HCT116 (cell line): ENCODE data around the gene GNRH2. TPM values are rescaled to one million over a fixed set of nuclear protein-coding genes. Genes with fewer than 3 reads are reported as not detected.

Source experiments
- ATAC-seq: fragments of 200-7000 bp; cut with Tn5 transposase; 2 replicates; pipeline ENCODE4 v1.9.1; 2020; ENCODE audit warnings: mild to moderate bottlenecking, moderate library complexity
- Bru-seq: library from RNA; stranded (reverse); fragments of 400-500 nt; gene quantifications from one replicate; lab custom pipeline; 2021; lab: Mats Ljungman, UMichigan
- BruChase-seq, 2 experiments: library from RNA; stranded (reverse); fragments of 400-500 nt; gene quantifications; one replicate each; lab custom pipeline; 2021; lab: Mats Ljungman, UMichigan
- BruUV-seq: library from RNA; stranded (reverse); fragments of 400-500 nt; replicated peaks from 2 replicates; lab custom pipeline; 2021; lab: Mats Ljungman, UMichigan
- CTCF ChIA-PET: fragments of 300-600 bp; sonication (Branson Sonifier 250); formaldehyde crosslinking; loops from one replicate; lab custom pipeline; 2021; ENCODE audit warnings: antibody characterized with exemption; lab: Charles Lee
- POLR2A ChIA-PET: fragments of 300-600, 350-600 bp; sonication (Branson Sonifier 250); formaldehyde crosslinking; loops from one replicate; lab custom pipeline; 2021; ENCODE audit warnings: antibody characterized with exemption; lab: Charles Lee
- RAD21 ChIA-PET, 2 experiments: fragments of 300-600 bp; sonication (Branson Sonifier 250); formaldehyde crosslinking; loops; one replicate each; lab custom pipeline; 2023; ENCODE audit warnings: low total read pairs in 2 of 2; ENCODE audit not compliant: uncharacterized antibody in 2 of 2, unreplicated experiment in 2 of 2, low non-redundant PET in 1 of 2; lab: Charles Lee
- DNase-seq: peaks from one replicate; pipeline ENCODE4 v3.0.0-alpha.2; 2010; ENCODE audit warnings: low read depth, low spot score
- H2AFZ ChIP-seq: fragments of 200-600 bp; shearing (Covaris generic), sonication (generic); 2 replicates; pipeline ENCODE4 v1.6.1; 2017; ENCODE audit warnings: low read depth, mixed run types, mixed read lengths, antibody characterized with exemption, low read length; ENCODE audit not compliant: poor library complexity, severe bottlenecking
- H3K27ac ChIP-seq: 2 replicates; pipeline ENCODE4 v1.5.1; 2012; ENCODE audit warnings: low read depth, low read length
- H3K27me3 ChIP-seq: fragments of 200-600 bp; sonication (generic); 2 replicates; pipeline ENCODE4 v1.6.1; 2016; ENCODE audit warnings: mixed run types, low read length, mixed read lengths; ENCODE audit not compliant: insufficient read depth
- H3K36me3 ChIP-seq, 2 experiments: fragments of 200-500 bp in 1 of 2; fragments of 200-600 bp in 1 of 2; sonication (Bioruptor generic) in 1 of 2; sonication (generic) in 1 of 2; 2 replicates each; pipeline versions ENCODE4 v1.5.1 to v1.6.1; 2014 to 2016; ENCODE audit warnings: low read length in 2 of 2, inconsistent platforms in 1 of 2, mixed read lengths in 1 of 2, mixed run types in 1 of 2; ENCODE audit not compliant: insufficient read depth in 2 of 2, control insufficient read depth in 1 of 2
- H3K4me1 ChIP-seq, 2 experiments: fragments of 200-600 bp in 1 of 2; sonication (generic) in 1 of 2; 2 replicates each; pipeline versions ENCODE4 v1.5.1 to v1.6.1; 2012 to 2017; ENCODE audit warnings: low read length in 2 of 2, inconsistent platforms in 1 of 2, mild to moderate bottlenecking in 1 of 2, mixed read lengths in 1 of 2, mixed run types in 1 of 2, moderate library complexity in 1 of 2; ENCODE audit not compliant: insufficient read depth in 2 of 2, control insufficient read depth in 1 of 2
- H3K4me2 ChIP-seq: fragments of 200-600 bp; sonication (generic); 2 replicates; pipeline ENCODE4 v1.6.1; 2017; ENCODE audit warnings: mixed run types, low read length, mixed read lengths
- H3K4me3 ChIP-seq, 2 experiments: fragments of 200-600 bp in 1 of 2; sonication (generic) in 1 of 2; replicated peaks in 1 of 2; 2 replicates each; pipeline ENCODE4 v1.5.1; 2011 to 2016; ENCODE audit warnings: low read length in 2 of 2, control low read depth in 1 of 2, low read depth in 1 of 2, mild to moderate bottlenecking in 1 of 2, mixed read lengths in 1 of 2, mixed run types in 1 of 2
- H3K79me2 ChIP-seq: fragments of 200-600 bp; sonication (generic); 2 replicates; pipeline ENCODE4 v1.6.1; 2017; ENCODE audit warnings: mild to moderate bottlenecking, mixed run types, low read length, moderate library complexity, mixed read lengths; ENCODE audit not compliant: insufficient read depth
- H3K9ac ChIP-seq: fragments of 200-600 bp; sonication (generic); 2 replicates; pipeline ENCODE4 v1.6.1; 2016; ENCODE audit warnings: low read length, mixed read lengths
- H3K9me2 ChIP-seq: fragments of 200-600 bp; sonication (generic), shearing (Covaris generic); 2 replicates; pipeline ENCODE4 v1.6.1; 2017; ENCODE audit warnings: mixed run types, mild to moderate bottlenecking, moderate library complexity; ENCODE audit not compliant: insufficient read depth
- H3K9me3 ChIP-seq, 2 experiments: fragments of 200-500 bp in 1 of 2; fragments of 200-600 bp in 1 of 2; sonication (Bioruptor generic) in 1 of 2; sonication (generic) in 1 of 2; 2 replicates each; pipeline ENCODE4 v1.6.1; 2014 to 2017; ENCODE audit warnings: low read length in 2 of 2, mixed read lengths in 2 of 2, inconsistent platforms in 1 of 2, low read depth in 1 of 2, mild to moderate bottlenecking in 1 of 2, mixed run types in 1 of 2, moderate library complexity in 1 of 2; ENCODE audit not compliant: control insufficient read depth in 1 of 2, insufficient read depth in 1 of 2
- H4K20me1 ChIP-seq: fragments of 200-600 bp; sonication (generic), shearing (Covaris generic); 2 replicates; pipeline ENCODE4 v1.6.1; 2017; ENCODE audit warnings: mixed run types, mild to moderate bottlenecking, moderate library complexity; ENCODE audit not compliant: insufficient read depth
- CBX3 ChIP-seq: IDR thresholded peaks from 2 replicates; pipeline ENCODE4 v1.6.1; 2012; ENCODE audit warnings: low read depth
- EGR1 ChIP-seq: IDR thresholded peaks from 2 replicates; pipeline ENCODE4 v1.6.1; 2012; ENCODE audit warnings: low read depth
- ELF1 ChIP-seq: IDR thresholded peaks from 2 replicates; pipeline ENCODE4 v1.6.1; 2012; ENCODE audit warnings: low read depth, borderline replicate concordance
- EZH2 ChIP-seq: fragments of 200-600 bp; sonication (generic); IDR thresholded peaks from 2 replicates; pipeline ENCODE4 v1.6.1; 2017; ENCODE audit warnings: antibody characterized with exemption, mixed run types
- EZH2phosphoT487 ChIP-seq: fragments of 200-600 bp; IDR thresholded peaks from 2 replicates; pipeline ENCODE4 v1.6.1; 2018; ENCODE audit warnings: antibody characterized with exemption, borderline replicate concordance
- FOSL1 ChIP-seq: IDR thresholded peaks from 2 replicates; pipeline ENCODE4 v1.6.1; 2012; ENCODE audit warnings: low read depth
- POLR2AphosphoS5 ChIP-seq: IDR thresholded peaks from 2 replicates; pipeline ENCODE4 v1.6.1; 2011; ENCODE audit warnings: mild to moderate bottlenecking, low read depth, low read length, moderate library complexity
- RAD21 ChIP-seq: IDR thresholded peaks from 2 replicates; pipeline ENCODE4 v1.6.1; 2012; ENCODE audit warnings: low read depth, mild to moderate bottlenecking
- SIN3A ChIP-seq: IDR thresholded peaks from 2 replicates; pipeline ENCODE4 v1.6.1; 2012; ENCODE audit warnings: low read depth
- SP1 ChIP-seq: IDR thresholded peaks from 2 replicates; pipeline ENCODE4 v1.6.1; 2012; ENCODE audit warnings: low read depth
- SRF ChIP-seq: IDR thresholded peaks from 2 replicates; pipeline ENCODE4 v1.6.1; 2012; ENCODE audit warnings: low read depth
- TCF7L2 ChIP-seq: IDR thresholded peaks from 2 replicates; pipeline ENCODE4 v1.7.0; 2011; ENCODE audit warnings: borderline replicate concordance, inconsistent platforms; ENCODE audit not compliant: insufficient read depth, insufficient read length; ENCODE audit errors: extremely low read depth
- ZFX ChIP-seq: fragments of 450-650 bp; IDR thresholded peaks from 2 replicates; pipeline ENCODE4 v1.6.1; 2017
- ZNF274 ChIP-seq: fragments of 200-500 bp; sonication (Bioruptor generic); IDR thresholded peaks from 2 replicates; pipeline ENCODE4 v1.6.1; 2014; ENCODE audit warnings: mild to moderate bottlenecking, low read depth, low read length, inconsistent platforms
- intact Hi-C: fragments of 100-400 bp; cut with micrococcal nuclease; formaldehyde crosslinking; loops from 2 replicates; pipeline ENCODE4 v1.10.0; 2022
- long read RNA-seq: library from polyadenylated mRNA; unstranded; transcript quantifications from one replicate; pipeline ENCODE4 v2.0.0, GENCODE V29; 2021; ENCODE audit not compliant: unreplicated experiment
- polyA plus RNA-seq: library from polyadenylated mRNA; unstranded; fragments of >200 nt; gene quantifications from 2 replicates; pipeline ENCODE4 v1.2.1, GENCODE V29; 2012; ENCODE audit warnings: missing spikeins
- total RNA-seq: library from RNA; stranded (reverse); gene quantifications from one replicate; pipeline ENCODE4 v1.2.1, GENCODE V29; 2021; ENCODE audit not compliant: unreplicated experiment
- TF ChIP-seq, protein P1 (sequence below), 3 experiments: fragments of 200-600 bp in 1 of 3; sonication (generic) in 1 of 3; IDR thresholded peaks in 2 of 3; conservative IDR thresholded peaks in 1 of 3; 2 replicates each; pipeline ENCODE4 v1.5.1; 2012 to 2017; ENCODE audit warnings: low read depth in 2 of 3, low read length in 2 of 3, antibody characterized with exemption in 1 of 3, borderline replicate concordance in 1 of 3, control low read depth in 1 of 3, mild to moderate bottlenecking in 1 of 3, mixed read lengths in 1 of 3, mixed run types in 1 of 3, moderate library complexity in 1 of 3; ENCODE audit not compliant: insufficient read depth in 1 of 3
- TF ChIP-seq, protein P2 (sequence below): IDR thresholded peaks from 2 replicates; pipeline ENCODE4 v1.6.1; 2012
- TF ChIP-seq, protein P3 (sequence below): IDR thresholded peaks from 2 replicates; pipeline ENCODE4 v1.6.1; 2012
- TF ChIP-seq, protein P4 (sequence below): IDR thresholded peaks from 2 replicates; pipeline ENCODE4 v1.6.1; 2011; ENCODE audit warnings: mild to moderate bottlenecking, low read length, moderate library complexity; ENCODE audit not compliant: insufficient replicate concordance; ENCODE audit errors: extremely low read depth

GNRH2 gene, protein sequence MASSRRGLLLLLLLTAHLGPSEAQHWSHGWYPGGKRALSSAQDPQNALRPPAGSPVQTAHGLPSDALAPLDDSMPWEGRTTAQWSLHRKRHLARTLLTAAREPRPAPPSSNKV
- total RNA-seq (0.32 TPM), Bru-seq, nascent RNA (percentile 50 among the genes with signal in this experiment), BruChase-seq, experiment 1, labeled RNA remaining after a 6-hour chase (percentile 54 among the genes with signal in this experiment), BruChase-seq, experiment 2, labeled RNA remaining after a 2-hour chase (percentile 51 among the genes with signal in this experiment)
- polyA plus RNA-seq = 0.31 and 0.70 TPM in 2 replicates
- long read RNA-seq = 0 reads

DNA sequence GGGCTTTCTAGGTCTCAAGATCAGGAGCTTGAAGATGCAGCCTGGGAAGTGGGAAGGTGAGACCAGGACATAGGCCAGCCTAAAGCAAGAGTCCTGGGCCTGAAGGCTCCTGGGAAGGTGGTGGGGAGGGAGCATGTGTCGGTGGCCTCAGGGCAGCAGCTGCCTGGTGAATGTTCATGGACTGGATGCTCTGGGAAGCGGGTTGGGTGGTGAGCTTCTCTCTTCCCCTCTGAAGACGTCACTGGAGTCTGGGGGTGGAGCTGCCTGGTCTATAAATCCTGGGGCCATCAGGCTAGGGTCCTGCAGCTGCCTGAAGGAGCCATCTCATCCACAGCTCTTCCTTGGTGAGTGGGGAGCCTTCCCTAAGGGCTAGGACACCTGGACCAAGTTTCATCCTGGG is at the start of gene GNRH2:
Gene GNRH2 (plus strand): TSS at position 301 of the 400 bp plus-strand sequence. CDS start 793 bp downstream, outside the sequence.
- intact Hi-C loops = no loop called here
- Histone ChIP-seq H3K4me2 (no peak within 1 kb of the TSS), H4K20me1 (no peaks in the 10 kb centered on the region), H2AFZ (no peak within 1 kb of the TSS), H3K9ac (no peak within 1 kb of the TSS), H3K79me2 (peaks cover 24% of the 10 kb centered on the region), H3K27ac (no peak within 1 kb of the TSS), H3K9me2 (no peaks in the 10 kb centered on the region), H3K27me3 (no peaks in the 10 kb centered on the region), H3K4me1 (peaks cover 4 to 27% of the 10 kb centered on the region in 2 experiments; a peak in 3 of 4 replicates), H3K36me3 (peaks cover 3 to 8% of the 10 kb centered on the region in 2 experiments; a peak in 2 of 4 replicates), H3K9me3 (no peaks in the 10 kb centered on the region), H3K4me3 (no peak within 1 kb of the TSS)
- ChIA-PET RAD21 (no interaction called here), POLR2A (no interaction called here), CTCF (no interaction called here)
- ATAC-seq (no peak), DNase-seq (no peak)
- BruUV-seq = no TSS peak
- TF ChIP-seq, protein P1, sequence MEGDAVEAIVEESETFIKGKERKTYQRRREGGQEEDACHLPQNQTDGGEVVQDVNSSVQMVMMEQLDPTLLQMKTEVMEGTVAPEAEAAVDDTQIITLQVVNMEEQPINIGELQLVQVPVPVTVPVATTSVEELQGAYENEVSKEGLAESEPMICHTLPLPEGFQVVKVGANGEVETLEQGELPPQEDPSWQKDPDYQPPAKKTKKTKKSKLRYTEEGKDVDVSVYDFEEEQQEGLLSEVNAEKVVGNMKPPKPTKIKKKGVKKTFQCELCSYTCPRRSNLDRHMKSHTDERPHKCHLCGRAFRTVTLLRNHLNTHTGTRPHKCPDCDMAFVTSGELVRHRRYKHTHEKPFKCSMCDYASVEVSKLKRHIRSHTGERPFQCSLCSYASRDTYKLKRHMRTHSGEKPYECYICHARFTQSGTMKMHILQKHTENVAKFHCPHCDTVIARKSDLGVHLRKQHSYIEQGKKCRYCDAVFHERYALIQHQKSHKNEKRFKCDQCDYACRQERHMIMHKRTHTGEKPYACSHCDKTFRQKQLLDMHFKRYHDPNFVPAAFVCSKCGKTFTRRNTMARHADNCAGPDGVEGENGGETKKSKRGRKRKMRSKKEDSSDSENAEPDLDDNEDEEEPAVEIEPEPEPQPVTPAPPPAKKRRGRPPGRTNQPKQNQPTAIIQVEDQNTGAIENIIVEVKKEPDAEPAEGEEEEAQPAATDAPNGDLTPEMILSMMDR (IDR thresholded peaks at IDR 0.05 in 2 of 3, conservative IDR thresholded peaks at IDR 0.05 in 1 of 3; ENCODE audit: borderline replicate concordance in 1 of 3, insufficient read depth in 1 of 3, low read depth in 2 of 3, low read length in 2 of 3) = no peak
- TF ChIP-seq CBX3 (no peak), ZNF274 (no peak), EZH2phosphoT487 (no peak), SP1 (no peak), SIN3A (no peak), SRF (no peak), RAD21 (no peak), ELF1 (no peak), EGR1 (no peak), ZFX (no peak), POLR2AphosphoS5 (no peak), EZH2 (no peak), TCF7L2 (no peak), FOSL1 (no peak)
- TF ChIP-seq, protein P2, sequence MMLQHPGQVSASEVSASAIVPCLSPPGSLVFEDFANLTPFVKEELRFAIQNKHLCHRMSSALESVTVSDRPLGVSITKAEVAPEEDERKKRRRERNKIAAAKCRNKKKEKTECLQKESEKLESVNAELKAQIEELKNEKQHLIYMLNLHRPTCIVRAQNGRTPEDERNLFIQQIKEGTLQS = no peak
- TF ChIP-seq, protein P3, sequence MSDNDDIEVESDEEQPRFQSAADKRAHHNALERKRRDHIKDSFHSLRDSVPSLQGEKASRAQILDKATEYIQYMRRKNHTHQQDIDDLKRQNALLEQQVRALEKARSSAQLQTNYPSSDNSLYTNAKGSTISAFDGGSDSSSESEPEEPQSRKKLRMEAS = no peak
- TF ChIP-seq, protein P4, sequence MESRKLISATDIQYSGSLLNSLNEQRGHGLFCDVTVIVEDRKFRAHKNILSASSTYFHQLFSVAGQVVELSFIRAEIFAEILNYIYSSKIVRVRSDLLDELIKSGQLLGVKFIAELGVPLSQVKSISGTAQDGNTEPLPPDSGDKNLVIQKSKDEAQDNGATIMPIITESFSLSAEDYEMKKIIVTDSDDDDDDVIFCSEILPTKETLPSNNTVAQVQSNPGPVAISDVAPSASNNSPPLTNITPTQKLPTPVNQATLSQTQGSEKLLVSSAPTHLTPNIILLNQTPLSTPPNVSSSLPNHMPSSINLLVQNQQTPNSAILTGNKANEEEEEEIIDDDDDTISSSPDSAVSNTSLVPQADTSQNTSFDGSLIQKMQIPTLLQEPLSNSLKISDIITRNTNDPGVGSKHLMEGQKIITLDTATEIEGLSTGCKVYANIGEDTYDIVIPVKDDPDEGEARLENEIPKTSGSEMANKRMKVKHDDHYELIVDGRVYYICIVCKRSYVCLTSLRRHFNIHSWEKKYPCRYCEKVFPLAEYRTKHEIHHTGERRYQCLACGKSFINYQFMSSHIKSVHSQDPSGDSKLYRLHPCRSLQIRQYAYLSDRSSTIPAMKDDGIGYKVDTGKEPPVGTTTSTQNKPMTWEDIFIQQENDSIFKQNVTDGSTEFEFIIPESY = no peak
